ENCODE measurements around the gene MEPE. TPM values are rescaled to one million over a fixed set of nuclear protein-coding genes. Genes with fewer than 3 reads are reported as not detected.

The MEPE gene
- total and polyA plus RNA-seq, 10 of the 15 experiments (the other 5 are each of a cell fraction or from before 2014, with no cell fraction given) = not detected

GRCh38 chr4:87838890-87839591, 6.3 kb downstream of the MEPE start:
- Histone ChIP-seq H3K4me1 (ENCODE audit: control insufficient read depth, insufficient read depth, low read length) (no peaks in the 10 kb centered on the region), H3K9me3 (replicated peaks; ENCODE audit: control insufficient read depth, insufficient read depth, low read length) (no peaks in the 10 kb centered on the region), H3K4me2 (ENCODE audit: control insufficient read depth, insufficient read depth) (no peak overlapping the region), H3K36me3 (ENCODE audit: control insufficient read depth in 2 of 2, insufficient read depth in 2 of 2, low read length in 1 of 2) (no peaks in the 10 kb centered on the region), H3K27me3 (replicated peaks in 1 of 2; ENCODE audit: control insufficient read depth in 2 of 2, insufficient read depth in 2 of 2, low read length in 1 of 2) (no peaks in the 10 kb centered on the region; a peak in 1 of 4 replicates), H2AFZ (ENCODE audit: control insufficient read depth, low read depth, low read length) (no peak overlapping the region), H3K79me2 (ENCODE audit: control insufficient read depth, insufficient read depth, low read length) (no peaks in the 10 kb centered on the region), H4K20me1 (ENCODE audit: control insufficient read depth, insufficient read depth) (no peaks in the 10 kb centered on the region), H3K9ac (ENCODE audit: control insufficient read depth, insufficient read depth, low read length) (no peak overlapping the region), H3K27ac (ENCODE audit: control insufficient read depth, insufficient read depth) (no peak overlapping the region), H3K4me3 (no peak overlapping the region)
- FAIRE-seq (peak; percentile 47), ATAC-seq (peak; percentile 75), DNase-seq (ENCODE audit: low read depth, low spot score) (no peak)
- in situ Hi-C loops (cut with MboI) (loop anchor here (5.0 to 25.0 kb wide), 2 partner anchors 157 to 677 kb away; no protein-coding TSS in a partner anchor), intact Hi-C loops (cut with micrococcal nuclease; ENCODE audit: unreplicated experiment) (loop anchor here (1.0 to 5.0 kb wide), 2 partner anchors 160 to 482 kb away; no protein-coding TSS in a partner anchor)
- TF ChIP-seq RAD21 (IDR thresholded peaks at IDR 0.05; ENCODE audit: insufficient read depth, low read depth, low read length) (peak; percentile 71), RUNX3 (IDR thresholded peaks at IDR 0.05; ENCODE audit: low read length) (0 out of 2 replicates have a peak, but pooled peaks have one; percentile 11), BRCA1 (IDR thresholded peaks at IDR 0.05; ENCODE audit: low read depth, low read length) (no peak), STAT1 (conservative IDR thresholded peaks at IDR 0.05) (no peak), CTCF (IDR thresholded peaks at IDR 0.05 in 2 of 3, conservative IDR thresholded peaks at IDR 0.05 in 1 of 3; ENCODE audit: control insufficient read depth in 2 of 3, extremely low read depth in 1 of 3, insufficient read depth in 1 of 3, low read depth in 3 of 3, low read length in 3 of 3) (peak; percentile 53 to 64 (median 61)), SMC3 (IDR thresholded peaks at IDR 0.05; ENCODE audit: borderline replicate concordance, low read length) (peak; percentile 63; the same call in 1 of the 2 replicates)
- WGBS (ENCODE audit: insufficient coverage, insufficient replicate concordance, low lambda C conversion rate, missing lambda C conversion rate) = 23% methylated on average over 7 of the region's 7 CpGs
- SMC1A ChIA-PET (ENCODE audit: uncharacterized antibody, unreplicated experiment) = interaction anchor here (1.1 to 1.6 kb wide), 4 partner anchors 12 to 371 kb away, joined by 3 to 5 read pairs (median 4); no protein-coding TSS in a partner anchor
- POLR2A ChIA-PET = no interaction called here
- no TSS peak for BruUV-seq (replicated peaks)
- RAD21 ChIA-PET (ENCODE audit: unreplicated experiment) = interaction anchor here (1.2 kb wide), 1 partner anchor 373 kb away, joined by 3 read pairs; no protein-coding TSS in a partner anchor
- CTCF ChIA-PET = interaction anchor here (0.9 to 2.5 kb wide), 10 partner anchors 9 to 377 kb away, joined by 3 to 15 read pairs (median 4); no protein-coding TSS in a partner anchor
